Measurements from ENCODE around the gene ROMO1. TPM values are rescaled to one million over a fixed set of nuclear protein-coding genes. Genes with fewer than 3 reads are reported as not detected.
A peak's percentile ranks its signal among the peaks of the same experiment; 100 is the strongest.
"Not testable (repeated sequence)": the region's sequence is repeated elsewhere in the genome, so short reads cannot be mapped to it uniquely, and the experiment has no call there.

Gene ROMO1
- total RNA-seq, 1 donor from 2014 or later = 158 TPM

DNA sequence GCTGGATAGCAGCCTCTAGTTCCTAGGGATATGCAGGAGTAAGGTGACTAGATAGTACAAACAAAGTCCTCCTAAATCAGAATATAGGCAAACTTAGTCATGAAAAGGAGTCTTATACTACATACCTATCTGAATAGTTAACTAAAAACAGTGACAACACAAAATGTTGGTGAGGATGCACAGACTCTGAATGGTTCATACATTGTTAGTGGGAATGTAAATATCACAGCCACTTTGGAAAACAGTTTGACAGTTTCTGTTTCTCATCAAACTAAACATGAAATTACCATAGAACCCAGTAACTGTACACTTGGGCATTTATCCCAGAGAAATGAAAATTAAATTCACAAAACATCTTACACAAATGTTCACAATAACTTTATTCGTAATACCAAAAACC lies 17.2 kb upstream of the ROMO1 start:
- Mint-ChIP-seq H3K36me3 (ENCODE audit: low read depth) (peaks cover 5% of the 10 kb centered on the region), H3K9me3 (no peaks in the 10 kb centered on the region), H3K27ac (ENCODE audit: unreplicated experiment) (no peak overlapping the region), H3K27me3 (ENCODE audit: low read depth) (no peaks in the 10 kb centered on the region), H3K4me1 (peaks cover 3% of the 10 kb centered on the region), H3K4me3 (no peak overlapping the region)
- no peak for DNase-seq (ENCODE audit: low read depth, low spot score)
- TF ChIP-seq, protein P1, sequence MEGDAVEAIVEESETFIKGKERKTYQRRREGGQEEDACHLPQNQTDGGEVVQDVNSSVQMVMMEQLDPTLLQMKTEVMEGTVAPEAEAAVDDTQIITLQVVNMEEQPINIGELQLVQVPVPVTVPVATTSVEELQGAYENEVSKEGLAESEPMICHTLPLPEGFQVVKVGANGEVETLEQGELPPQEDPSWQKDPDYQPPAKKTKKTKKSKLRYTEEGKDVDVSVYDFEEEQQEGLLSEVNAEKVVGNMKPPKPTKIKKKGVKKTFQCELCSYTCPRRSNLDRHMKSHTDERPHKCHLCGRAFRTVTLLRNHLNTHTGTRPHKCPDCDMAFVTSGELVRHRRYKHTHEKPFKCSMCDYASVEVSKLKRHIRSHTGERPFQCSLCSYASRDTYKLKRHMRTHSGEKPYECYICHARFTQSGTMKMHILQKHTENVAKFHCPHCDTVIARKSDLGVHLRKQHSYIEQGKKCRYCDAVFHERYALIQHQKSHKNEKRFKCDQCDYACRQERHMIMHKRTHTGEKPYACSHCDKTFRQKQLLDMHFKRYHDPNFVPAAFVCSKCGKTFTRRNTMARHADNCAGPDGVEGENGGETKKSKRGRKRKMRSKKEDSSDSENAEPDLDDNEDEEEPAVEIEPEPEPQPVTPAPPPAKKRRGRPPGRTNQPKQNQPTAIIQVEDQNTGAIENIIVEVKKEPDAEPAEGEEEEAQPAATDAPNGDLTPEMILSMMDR (conservative IDR thresholded peaks at IDR 0.05) = no peak

DNA sequence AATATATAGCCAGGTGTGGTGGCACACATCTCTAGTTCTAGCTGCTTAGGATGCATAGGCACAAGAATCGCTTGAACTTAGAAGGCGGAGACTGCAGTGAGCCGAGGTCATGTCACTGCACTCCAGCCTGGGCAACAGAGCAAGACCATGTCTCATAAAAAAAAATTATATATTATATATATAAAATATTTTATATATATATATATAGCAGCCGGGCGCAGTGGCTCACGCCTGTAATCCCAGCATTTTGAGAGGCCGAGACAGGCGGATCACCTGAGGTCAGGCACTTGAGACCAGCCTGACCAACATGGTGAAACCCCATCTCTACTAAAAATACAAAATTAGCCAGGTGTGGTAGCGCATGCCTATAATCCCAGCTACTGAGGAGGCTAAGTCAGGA lies 13.8 kb upstream of the ROMO1 start:
- not testable (repeated sequence) for H3K27me3 Mint-ChIP-seq (ENCODE audit: low read depth); H3K4me1 Mint-ChIP-seq; H3K27ac Mint-ChIP-seq (ENCODE audit: unreplicated experiment); H3K9me3 Mint-ChIP-seq; DNase-seq (ENCODE audit: low read depth, low spot score); H3K4me3 Mint-ChIP-seq
- H3K36me3 Mint-ChIP-seq (ENCODE audit: low read depth) = peaks cover 16% of the 10 kb centered on the region

DNA sequence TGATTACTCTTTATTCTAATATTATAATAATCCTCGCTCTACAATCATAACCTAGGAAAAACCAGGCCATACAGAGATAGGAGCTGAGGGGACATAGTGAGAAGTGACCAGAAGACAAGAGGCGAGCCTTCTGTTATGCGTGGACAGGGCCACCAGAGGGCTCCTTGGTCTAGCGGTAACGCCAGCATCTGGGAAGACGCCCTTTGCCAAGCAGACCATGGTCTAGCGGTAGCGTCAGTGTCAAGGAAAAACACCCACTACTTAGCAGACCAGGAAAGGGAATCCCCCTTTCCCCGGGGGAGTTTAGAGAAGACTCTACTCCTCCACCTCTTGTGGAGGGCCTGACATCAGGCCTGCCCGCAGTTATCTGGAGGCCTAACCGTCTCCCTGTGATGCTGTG lies 12.3 kb upstream of the ROMO1 start:
- not testable (repeated sequence) for H3K27me3 Mint-ChIP-seq (ENCODE audit: low read depth); H3K9me3 Mint-ChIP-seq

DNA sequence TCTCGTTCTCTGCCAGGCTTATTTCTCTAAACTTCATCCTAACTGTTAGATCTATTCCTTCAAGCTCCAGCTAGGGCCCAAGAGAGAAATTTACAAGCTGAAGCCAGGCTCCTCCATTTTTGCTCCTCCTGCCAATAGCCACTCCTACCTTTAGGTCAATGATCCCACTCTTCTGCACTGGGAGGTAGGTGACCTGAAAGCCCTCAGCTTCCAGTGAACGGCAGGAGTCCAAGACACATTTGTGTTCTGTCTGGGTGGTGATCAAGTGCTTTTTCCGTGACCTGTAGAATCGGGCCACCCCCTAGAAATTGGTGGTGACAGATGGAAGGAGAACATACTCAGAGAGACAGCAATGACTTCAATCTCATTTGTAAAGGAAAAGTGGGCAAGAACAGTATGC lies 8.9 kb upstream of the ROMO1 start:
- peaks cover 17% of the 10 kb centered on the region for H3K36me3 Mint-ChIP-seq (ENCODE audit: low read depth)
- H3K4me1 Mint-ChIP-seq = no peaks in the 10 kb centered on the region
- no peak overlapping the region for H3K4me3 Mint-ChIP-seq
- TF ChIP-seq, protein P1 (conservative IDR thresholded peaks at IDR 0.05) = no peak
- no peaks in the 10 kb centered on the region for H3K27me3 Mint-ChIP-seq (ENCODE audit: low read depth)
- H3K9me3 Mint-ChIP-seq = peaks cover 6% of the 10 kb centered on the region
- H3K27ac Mint-ChIP-seq (ENCODE audit: unreplicated experiment) = no peak overlapping the region
- no peak for DNase-seq (ENCODE audit: low read depth, low spot score)

More for the DNA sequence above, 12.3 kb upstream of the ROMO1 start:
- TF ChIP-seq, protein P1 (conservative IDR thresholded peaks at IDR 0.05) = peak; percentile 32
- H3K4me3 Mint-ChIP-seq; H3K27ac Mint-ChIP-seq (ENCODE audit: unreplicated experiment); H3K4me1 Mint-ChIP-seq; DNase-seq (ENCODE audit: low read depth, low spot score): not testable (repeated sequence)
- peaks cover 15% of the 10 kb centered on the region for H3K36me3 Mint-ChIP-seq (ENCODE audit: low read depth)

DNA sequence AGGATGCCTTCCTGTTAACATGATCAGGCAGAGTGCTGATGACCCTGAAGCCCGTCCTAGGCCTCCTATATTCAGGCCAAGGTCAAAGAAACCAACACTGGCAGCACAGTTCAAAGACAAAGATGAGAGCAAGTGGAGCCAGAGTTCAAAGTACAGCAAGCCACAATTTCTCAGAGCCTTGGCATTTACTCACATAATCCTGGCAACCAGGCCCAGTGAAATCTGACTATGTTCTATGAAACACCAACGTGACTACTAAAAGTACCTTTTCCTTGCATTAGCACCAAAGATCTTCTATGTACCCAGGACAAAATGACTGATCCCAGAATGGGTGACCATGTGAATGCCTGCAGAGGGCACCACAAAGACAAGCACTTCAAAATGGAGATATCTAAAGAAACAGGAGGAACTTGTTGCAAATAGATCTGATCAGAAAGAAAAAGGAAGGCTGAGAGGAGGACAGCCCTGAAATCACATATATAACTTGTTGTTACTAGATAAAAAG lies 3.9 kb upstream of the ROMO1 start:
- Mint-ChIP-seq H3K4me3 (peak overlapping the region; percentile 64), H3K27ac (ENCODE audit: unreplicated experiment) (no peak overlapping the region), H3K4me1 (peaks cover 24% of the 10 kb centered on the region), H3K27me3 (ENCODE audit: low read depth) (peaks cover 5% of the 10 kb centered on the region), H3K36me3 (ENCODE audit: low read depth) (peaks cover 8% of the 10 kb centered on the region), H3K9me3 (no peaks in the 10 kb centered on the region)
- no peak for DNase-seq (ENCODE audit: low read depth, low spot score)
- TF ChIP-seq, protein P1 (conservative IDR thresholded peaks at IDR 0.05) = no peak

DNA sequence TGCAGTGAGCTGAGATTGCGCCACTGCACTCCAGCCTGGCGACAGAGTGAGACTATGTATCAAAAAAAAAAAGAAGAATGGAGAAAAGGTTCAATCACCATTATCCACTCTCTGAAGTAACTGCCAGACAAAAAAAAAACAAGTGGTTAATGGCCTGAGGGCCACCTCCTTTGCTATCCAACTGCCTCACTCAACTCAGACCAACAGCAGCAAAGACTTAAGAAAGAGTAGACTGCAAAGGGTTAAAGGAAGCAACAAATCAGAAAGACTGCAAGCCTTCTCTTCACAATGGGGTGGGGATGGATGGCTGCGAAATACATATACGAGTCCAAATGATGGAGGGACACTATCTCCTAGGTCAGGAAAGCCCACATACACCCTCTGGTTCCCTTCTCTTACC lies 3.2 kb upstream of the ROMO1 start:
- H3K9me3 Mint-ChIP-seq = no peaks in the 10 kb centered on the region
- peaks cover 8% of the 10 kb centered on the region for H3K36me3 Mint-ChIP-seq (ENCODE audit: low read depth)
- H3K4me3 Mint-ChIP-seq = peak overlapping the region; percentile 76
- H3K27ac Mint-ChIP-seq (ENCODE audit: unreplicated experiment) = no peak overlapping the region
- TF ChIP-seq, protein P1 (conservative IDR thresholded peaks at IDR 0.05) = no peak
- peaks cover 31% of the 10 kb centered on the region for H3K4me1 Mint-ChIP-seq
- DNase-seq (ENCODE audit: low read depth, low spot score) = no peak
- H3K27me3 Mint-ChIP-seq (ENCODE audit: low read depth) = peaks cover 5% of the 10 kb centered on the region

Data from neural crest cell (in vitro differentiated cells).